Heart left ventricle (tissue), 16 donors: Measurements from ENCODE around the gene CDHR5. TPM values are rescaled to one million over a fixed set of nuclear protein-coding genes. Genes with fewer than 3 reads are reported as not detected.

ENCODE experiments used
- ATAC-seq, 4 donors: fragments of 200-7000 bp; cut with Tn5 transposase; one replicate each; pipeline ENCODE4 v1.9.1; 2020 to 2022; ENCODE audit warnings: moderate library complexity in 4 of 4, mild to moderate bottlenecking in 3 of 4, moderate number of reproducible peaks in 1 of 4
- DNase-seq, 5 donors: peaks; one replicate each; pipeline ENCODE4 v3.0.0-alpha.2; 2020
- H3K27ac ChIP-seq, 12 donors: fragments of 200-600 bp; sonication (generic) in 4 of 12; one replicate each; pipeline versions ENCODE4 v1.5.0 to v1.8.0; 2016 to 2022; ENCODE audit warnings: mild to moderate bottlenecking in 2 of 12
- H3K27me3 ChIP-seq, 9 donors: fragments of 200-600 bp; sonication (generic) in 2 of 9; one replicate each; pipeline versions ENCODE4 v1.5.1 to v1.8.0; 2016 to 2022; ENCODE audit warnings: mild to moderate bottlenecking in 3 of 9
- H3K36me3 ChIP-seq, 9 donors: fragments of 200-600 bp; sonication (generic) in 2 of 9; one replicate each; pipeline versions ENCODE4 v1.5.0 to v1.8.0; 2018 to 2022; ENCODE audit warnings: mild to moderate bottlenecking in 2 of 9
- H3K4me1 ChIP-seq, 12 donors: fragments of 200-600 bp; sonication (generic) in 4 of 12; one replicate each; pipeline versions ENCODE4 v1.5.0 to v1.8.0; 2016 to 2022; ENCODE audit warnings: mild to moderate bottlenecking in 3 of 12
- H3K4me3 ChIP-seq, 12 donors: fragments of 200-600 bp; sonication (generic) in 4 of 12; one replicate each; pipeline versions ENCODE4 v1.5.0 to v1.8.0; 2017 to 2022; ENCODE audit warnings: mild to moderate bottlenecking in 9 of 12, moderate library complexity in 4 of 12
- H3K9me3 ChIP-seq, 12 donors: fragments of 200-600 bp; sonication (generic) in 4 of 12; one replicate each; pipeline versions ENCODE4 v1.5.0 to v1.8.0; 2016 to 2022; ENCODE audit warnings: mild to moderate bottlenecking in 1 of 12
- CTCF ChIP-seq, 12 donors: fragments of 200-600 bp; sonication (generic) in 4 of 12; IDR thresholded peaks; one replicate each; pipeline versions ENCODE4 v1.5.0 to v1.8.0; 2018 to 2022; ENCODE audit warnings: antibody characterized with exemption in 12 of 12, mild to moderate bottlenecking in 5 of 12
- POLR2A ChIP-seq, 2 donors: fragments of 450-650 bp; IDR thresholded peaks; one replicate each; pipeline ENCODE4 v1.6.1; 2017; ENCODE audit warnings: antibody characterized with exemption in 2 of 2, mild to moderate bottlenecking in 2 of 2, moderate library complexity in 2 of 2
- WGBS, 4 donors: extraction: QIAGEN DNeasy Blood & Tissue Kit in 2 of 4; methylation state at CpG; one replicate each; pipeline versions ENCODE4 v1.1.5 to v1.1.7; 2013 to 2018; 5-methylcytosine and 5-hydroxymethylcytosine counted together
- intact Hi-C, 10 donors: fragments of 100-400 bp; cut with DNase I; formaldehyde crosslinking; loops; one replicate each; pipeline versions ENCODE4 v1.11.1 to v1.14.2; 2022
- polyA plus RNA-seq, 2 donors: library from polyadenylated mRNA; stranded (reverse); fragments of 200-250 nt; gene quantifications; one replicate each; pipeline ENCODE4 v1.2.3, GENCODE V29; 2013
- total RNA-seq, 9 donors: library from RNA; depleted of rRNA in 2 of 9; stranded (reverse); fragments of >200 nt in 2 of 9; fragmentation: NEBNext Ultra II Directional in 3 of 9; extraction: Animal tissue kit (Norgen Biotek cat#: 25700) in 3 of 9; gene quantifications; one replicate each; pipeline versions ENCODE4 v1.1.0 to v1.2.4, GENCODE V29; 2016 to 2023
- donor health status: ischemic (EF 13 %, LVEDD 7.1; RV severe dilation, severe dysfunction).
- donor health status: healthy with polysubstance abuse.
- donor health status: DM: no; HTN: yes; CAD: no.
- donor health status: DM: no; HTN: no; CAD: no.
- donor health status: ischemic (EF 25% LVEDD 6.9; RV normal size, moderate dysfunction).
- donor health status: ischemic (EF 25% LVEDD 5.7; RV mildly dilated, moderate dysfunction).
- donor health status: healthy.
- donor health status: DM: yes; HTN: yes; CAD: no.
- donor health status: ischemic (EF 35%, LVEDD 5.7; RV mildly dilated, moderate dysfunction).
- donor health status: nonischemic (EF 11% LVEDD 7.7; RV severe dilation, severe dysfunction).
- donor health status: DM: yes; HTN: yes; CAD: no.
- donor health status: PGD.
- donor health status: ischemic (EF 29% LVEDD 5.4; RV normal size, mild dysfunction).
- donor health status: nonischemic (EF 23%, LVEDD 6.1; RV moderate dilation, normal function).

Gene CDHR5
- total and polyA plus RNA-seq, 11 donors, result 0.07 TPM; not detected in 10

DNA sequence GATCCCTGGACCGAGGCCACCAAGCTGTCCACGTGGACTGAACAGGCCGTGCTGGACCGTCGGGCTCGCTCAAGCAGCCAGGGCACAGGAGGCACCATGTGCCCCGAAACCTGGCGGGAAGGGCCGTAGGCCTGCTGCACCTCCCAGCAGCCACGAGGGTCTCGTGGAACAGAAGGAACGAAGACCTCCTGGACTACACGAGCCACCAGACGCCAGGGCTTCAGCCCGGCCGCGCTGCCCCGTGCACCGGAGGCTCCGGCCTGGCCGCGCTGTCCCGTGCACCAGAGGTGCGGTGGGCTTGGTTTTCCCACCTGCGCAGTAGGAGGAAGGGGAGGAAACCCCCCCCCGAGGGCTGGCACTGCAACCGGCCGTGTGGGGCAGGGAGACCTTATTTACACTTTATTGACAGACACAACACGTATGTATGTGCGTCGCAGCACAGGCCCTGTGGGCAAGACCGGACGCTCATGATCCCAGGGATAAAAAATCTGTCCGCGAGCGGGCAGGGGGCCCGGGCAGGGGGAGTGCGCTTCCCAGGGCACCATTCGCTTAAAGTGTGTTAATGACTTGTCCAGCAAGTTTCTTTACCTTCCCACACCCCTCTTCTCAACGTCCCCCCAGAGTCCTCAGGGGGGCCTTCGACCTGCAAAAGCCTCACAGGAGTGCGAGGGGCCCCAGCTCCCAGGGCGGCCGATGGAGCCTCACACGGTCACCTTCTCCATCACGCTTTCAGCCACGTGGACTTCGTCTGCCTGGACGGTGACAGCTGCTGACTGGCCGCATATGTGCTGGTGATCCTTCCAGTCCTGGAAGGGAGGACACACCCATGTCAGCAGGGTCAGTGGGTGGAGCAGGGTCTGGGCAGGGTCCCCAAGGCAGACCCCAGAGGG, 19.3 kb upstream of the CDHR5 start:
- intact Hi-C loops, result no loop called here
- TF ChIP-seq CTCF (IDR thresholded peaks at IDR 0.05), result no peak
- no peak for TF ChIP-seq POLR2A (IDR thresholded peaks at IDR 0.05)

GRCh38 chr11:643366-643765, 18.6 kb upstream of the CDHR5 start:
- DNase-seq (no peak), ATAC-seq (no peak)
- no peak for TF ChIP-seq POLR2A (IDR thresholded peaks at IDR 0.05)
- no peak for TF ChIP-seq CTCF (IDR thresholded peaks at IDR 0.05)
- Histone ChIP-seq H3K9me3 (no peaks in the 10 kb centered on the region), H3K4me1 (peaks cover 0 to 20% (median 4%) of the 10 kb centered on the region in 12 donors), H3K36me3 (peaks cover 0 to 26% (median 15%) of the 10 kb centered on the region in 9 donors), H3K27me3 (peaks cover 9 to 25% (median 13%) of the 10 kb centered on the region in 9 donors), H3K4me3 (no peak overlapping the region), H3K27ac (no peak overlapping the region)
- WGBS, 4 donors, result 91 to 99% (median 97%) methylated on average over 8 to 9 of the region's 9 CpGs
- intact Hi-C loops, result no loop called here

More for the DNA sequence above, 19.3 kb upstream of the CDHR5 start:
- Histone ChIP-seq H3K36me3 (peaks cover 0 to 26% (median 15%) of the 10 kb centered on the region in 9 donors), H3K4me1 (peaks cover 0 to 15% (median under 1%) of the 10 kb centered on the region in 12 donors), H3K27ac (no peak overlapping the region), H3K27me3 (peaks cover 2 to 18% (median 5%) of the 10 kb centered on the region in 9 donors), H3K4me3 (no peak overlapping the region), H3K9me3 (no peaks in the 10 kb centered on the region)
- DNase-seq (no peak), ATAC-seq (no peak)
- WGBS, 4 donors, result 87 to 89% (median 88%) methylated on average over 45 to 50 of the region's 50 CpGs

- ATAC-seq, result no peak
These were observed 17.1 kb upstream of the CDHR5 start for GRCh38 chr11:641806-642370.

More at GRCh38 chr11:641806-642370, 17.1 kb upstream of the CDHR5 start:
- H3K4me1 ChIP-seq, result peaks cover 0 to 30% (median 10%) of the 10 kb centered on the region in 12 donors
- no peaks in the 10 kb centered on the region for H3K9me3 ChIP-seq
- intact Hi-C loops, result no loop called here
- peaks cover 0 to 22% (median 14%) of the 10 kb centered on the region in 9 donors for H3K36me3 ChIP-seq
- 93 to 99% (median 96%) methylated on average over 12 to 19 of the region's 19 CpGs for WGBS, 4 donors
- no peak overlapping the region for H3K4me3 ChIP-seq
- no peak for TF ChIP-seq CTCF (IDR thresholded peaks at IDR 0.05)
- no peak for TF ChIP-seq POLR2A (IDR thresholded peaks at IDR 0.05)
- H3K27me3 ChIP-seq, result peaks cover 19 to 40% (median 25%) of the 10 kb centered on the region in 9 donors
- no peak overlapping the region for H3K27ac ChIP-seq
- DNase-seq, result no peak
